Loucy (cell line): ENCODE data around the gene LEUTX.
A peak's percentile ranks its signal among the peaks of the same experiment; 100 is the strongest.

ENCODE experiments used
- H2AFZ ChIP-seq: fragments of 200-600 bp; sonication (generic); 2 replicates; pipeline ENCODE4 v1.6.0; 2016; ENCODE audit warnings: antibody characterized with exemption, mild to moderate bottlenecking, low read length, moderate library complexity
- H3F3A ChIP-seq: fragments of 200-600 bp; 2 replicates; pipeline ENCODE4 v1.6.0; 2016; ENCODE audit warnings: antibody characterized with exemption, low read depth, mild to moderate bottlenecking
- H3K27me3 ChIP-seq: fragments of 200-600 bp; sonication (generic); 2 replicates; pipeline ENCODE4 v1.6.1; 2014; ENCODE audit warnings: low read length, mild to moderate bottlenecking; ENCODE audit not compliant: insufficient read depth, poor library complexity, severe bottlenecking
- H3K36me3 ChIP-seq: fragments of 200-600 bp; sonication (generic); 2 replicates; pipeline ENCODE4 v1.6.1; 2016; ENCODE audit warnings: low read length; ENCODE audit not compliant: insufficient read depth
- H3K4me1 ChIP-seq: fragments of 200-600 bp; sonication (generic); 2 replicates; pipeline ENCODE4 v1.5.1; 2014; ENCODE audit warnings: low read length, mild to moderate bottlenecking; ENCODE audit not compliant: insufficient read depth, poor library complexity, severe bottlenecking
- H3K4me2 ChIP-seq: fragments of 200-600 bp; sonication (generic); 2 replicates; pipeline ENCODE4 v1.6.0; 2014; ENCODE audit warnings: antibody characterized with exemption, low read length, low read depth, mild to moderate bottlenecking; ENCODE audit not compliant: poor library complexity, severe bottlenecking
- H3K4me3 ChIP-seq: fragments of 200-600 bp; sonication (generic); 2 replicates; pipeline ENCODE4 v1.5.1; 2014; ENCODE audit warnings: low read length, mild to moderate bottlenecking, mixed read lengths; ENCODE audit not compliant: poor library complexity, severe bottlenecking
- H3K79me2 ChIP-seq: fragments of 200-600 bp; sonication (generic); 2 replicates; pipeline ENCODE4 v1.6.1; 2014; ENCODE audit warnings: low read length; ENCODE audit not compliant: insufficient read depth
- H3K9ac ChIP-seq: fragments of 200-600 bp; sonication (generic); 2 replicates; pipeline ENCODE4 v1.6.0; 2014; ENCODE audit warnings: mild to moderate bottlenecking, low read depth, low read length, moderate library complexity; ENCODE audit not compliant: poor library complexity, severe bottlenecking
- H3K9me2 ChIP-seq: fragments of 200-600 bp; sonication (generic); replicated peaks from 2 replicates; pipeline ENCODE4 v1.6.1; 2016; ENCODE audit warnings: low read depth, low read length, mixed read lengths
- H3K9me3 ChIP-seq: fragments of 200-600 bp; sonication (generic); 2 replicates; pipeline ENCODE4 v1.6.1; 2014; ENCODE audit warnings: mild to moderate bottlenecking, antibody characterized with exemption, low read length, low read depth; ENCODE audit not compliant: insufficient read depth
- H4K20me1 ChIP-seq: fragments of 200-600 bp; sonication (generic); 2 replicates; pipeline ENCODE4 v1.6.0; 2014; ENCODE audit warnings: antibody characterized with exemption, low read length, mild to moderate bottlenecking; ENCODE audit not compliant: insufficient read depth, poor library complexity, severe bottlenecking
- EZH2phosphoT487 ChIP-seq: fragments of 200-600 bp; IDR thresholded peaks from 2 replicates; pipeline ENCODE4 v1.6.1; 2018; ENCODE audit warnings: antibody characterized with exemption, mild to moderate bottlenecking, moderate library complexity, borderline replicate concordance
- TF ChIP-seq, protein P1 (sequence below): fragments of 200-600 bp; sonication (generic); conservative IDR thresholded peaks from 2 replicates; pipeline ENCODE4 v1.5.1; 2014; ENCODE audit warnings: mild to moderate bottlenecking, antibody characterized with exemption, low read length

Gene LEUTX

DNA sequence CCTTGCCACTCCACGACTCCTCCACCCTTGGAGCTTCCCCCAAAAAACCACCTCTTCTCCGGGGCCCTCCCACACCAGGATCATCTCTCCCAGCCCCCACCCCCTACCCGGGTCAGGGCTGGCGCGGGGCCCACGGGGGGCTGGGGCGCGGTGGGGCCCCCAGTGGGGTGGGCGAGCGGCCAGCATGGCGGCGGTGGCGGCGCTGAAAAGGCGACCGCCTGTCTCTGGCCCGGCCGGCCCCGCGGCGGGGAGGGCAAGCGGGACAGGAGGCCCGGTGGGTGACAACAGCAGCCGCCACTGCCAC lies 54.5 kb downstream of the LEUTX start:
- H3K36me3 ChIP-seq, result peaks cover 61% of the 10 kb centered on the region; the same call in 1 of the 2 replicates
- peak overlapping the region; percentile 78 for H3K4me2 ChIP-seq
- no peaks in the 10 kb centered on the region for H4K20me1 ChIP-seq
- peaks cover 21% of the 10 kb centered on the region; the same call in 1 of the 2 replicates for H3K79me2 ChIP-seq
- H3K9ac ChIP-seq, result peak overlapping the region; percentile 80
- TF ChIP-seq, protein P1, sequence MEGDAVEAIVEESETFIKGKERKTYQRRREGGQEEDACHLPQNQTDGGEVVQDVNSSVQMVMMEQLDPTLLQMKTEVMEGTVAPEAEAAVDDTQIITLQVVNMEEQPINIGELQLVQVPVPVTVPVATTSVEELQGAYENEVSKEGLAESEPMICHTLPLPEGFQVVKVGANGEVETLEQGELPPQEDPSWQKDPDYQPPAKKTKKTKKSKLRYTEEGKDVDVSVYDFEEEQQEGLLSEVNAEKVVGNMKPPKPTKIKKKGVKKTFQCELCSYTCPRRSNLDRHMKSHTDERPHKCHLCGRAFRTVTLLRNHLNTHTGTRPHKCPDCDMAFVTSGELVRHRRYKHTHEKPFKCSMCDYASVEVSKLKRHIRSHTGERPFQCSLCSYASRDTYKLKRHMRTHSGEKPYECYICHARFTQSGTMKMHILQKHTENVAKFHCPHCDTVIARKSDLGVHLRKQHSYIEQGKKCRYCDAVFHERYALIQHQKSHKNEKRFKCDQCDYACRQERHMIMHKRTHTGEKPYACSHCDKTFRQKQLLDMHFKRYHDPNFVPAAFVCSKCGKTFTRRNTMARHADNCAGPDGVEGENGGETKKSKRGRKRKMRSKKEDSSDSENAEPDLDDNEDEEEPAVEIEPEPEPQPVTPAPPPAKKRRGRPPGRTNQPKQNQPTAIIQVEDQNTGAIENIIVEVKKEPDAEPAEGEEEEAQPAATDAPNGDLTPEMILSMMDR, result no peak
- no peak for TF ChIP-seq EZH2phosphoT487
- H3K27me3 ChIP-seq, result no peaks in the 10 kb centered on the region
- peaks cover 13% of the 10 kb centered on the region for H3K4me1 ChIP-seq
- no peaks in the 10 kb centered on the region for H3K9me2 ChIP-seq
- no peaks in the 10 kb centered on the region for H3K9me3 ChIP-seq
- 0 out of 2 replicates have a peak, but pooled peaks cover 3% of the 10 kb centered on the region for H3F3A ChIP-seq
- peak overlapping the region; percentile 79 for H3K4me3 ChIP-seq
- peak overlapping the region; percentile 25; the same call in 1 of the 2 replicates for H2AFZ ChIP-seq

DNA sequence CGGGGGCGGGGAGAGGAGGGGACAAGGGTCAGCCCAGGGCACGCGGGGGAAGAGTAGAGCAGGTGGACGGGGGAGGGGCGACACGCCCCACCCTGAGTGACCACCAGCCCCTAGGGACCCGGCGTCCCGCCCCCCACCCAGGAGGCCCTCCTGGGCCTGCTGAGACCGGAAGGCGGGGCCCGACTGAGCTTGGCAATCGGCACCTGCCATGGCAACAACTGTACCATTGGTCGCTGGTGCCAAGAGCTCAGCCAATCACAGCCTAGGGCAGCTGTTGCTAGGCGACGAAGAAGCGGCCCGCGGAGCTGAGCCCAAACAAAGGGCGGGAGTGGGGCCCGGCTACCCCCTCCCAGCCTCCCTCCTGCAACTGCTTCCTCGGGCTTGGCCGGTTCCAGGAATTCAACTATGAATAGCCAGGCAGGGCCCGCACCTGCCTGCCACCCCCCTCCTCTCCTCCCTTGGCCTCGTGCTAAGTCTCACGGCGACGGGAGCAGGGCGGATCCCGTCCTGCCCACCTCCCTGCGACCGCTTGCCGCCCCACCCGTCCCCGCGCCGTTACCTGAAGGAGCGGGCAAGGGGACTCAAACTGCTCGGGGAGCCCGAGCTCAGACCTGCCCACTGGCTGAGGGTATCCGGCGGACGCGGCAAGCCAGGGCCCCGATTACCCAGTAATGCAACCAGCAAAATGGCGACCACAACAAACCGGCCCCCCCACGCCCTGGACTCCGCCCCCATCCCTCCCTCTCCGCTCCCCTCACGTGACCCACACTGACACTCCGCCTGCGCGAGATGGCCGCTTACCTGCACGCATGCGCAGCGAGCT lies 55.0 kb downstream of the LEUTX start, which contains the start of gene DYRK1B:
DYRK1B (minus strand) TSS at position 699 of the 823 bp plus-strand sequence. CDS start 2,295 bp downstream, outside the sequence.
- Histone ChIP-seq H3K9me2 (no peaks in the 10 kb centered on the region), H3K27me3 (no peaks in the 10 kb centered on the region), H3K4me2 (peak within 1 kb of the TSS; percentile 78), H3F3A (0 out of 2 replicates have a peak, but pooled peaks cover 3% of the 10 kb centered on the region), H2AFZ (peak within 1 kb of the TSS; percentile 84), H3K36me3 (peaks cover 62% of the 10 kb centered on the region; the same call in 1 of the 2 replicates), H3K79me2 (peaks cover 21% of the 10 kb centered on the region; the same call in 1 of the 2 replicates), H3K9ac (peak within 1 kb of the TSS; percentile 80), H3K9me3 (no peaks in the 10 kb centered on the region), H3K4me3 (peak within 1 kb of the TSS; percentile 79), H3K4me1 (peaks cover 13% of the 10 kb centered on the region), H4K20me1 (no peaks in the 10 kb centered on the region)
- TF ChIP-seq, protein P1, result no peak
- TF ChIP-seq EZH2phosphoT487, result no peak

- Histone ChIP-seq H3K4me2 (peak overlapping the region; percentile 63), H3K4me3 (peak overlapping the region; percentile 79), H3K9me2 (no peaks in the 10 kb centered on the region), H3K4me1 (peaks cover 13% of the 10 kb centered on the region), H2AFZ (peak overlapping the region; percentile 84), H3F3A (0 out of 2 replicates have a peak, but pooled peaks cover 3% of the 10 kb centered on the region), H3K36me3 (peaks cover 65% of the 10 kb centered on the region; the same call in 1 of the 2 replicates), H3K79me2 (peaks cover 21% of the 10 kb centered on the region; the same call in 1 of the 2 replicates), H3K9ac (peak overlapping the region; percentile 28), H3K9me3 (no peaks in the 10 kb centered on the region), H3K27me3 (no peaks in the 10 kb centered on the region), H4K20me1 (no peaks in the 10 kb centered on the region)
- TF ChIP-seq EZH2phosphoT487, result no peak
- TF ChIP-seq, protein P1, result no peak
These were observed 55.7 kb downstream of the LEUTX start for GRCh38 chr19:39834287-39834841.
